GM18868 (cell line): ENCODE measurements around the gene CRHR1.

ENCODE experiments used
- ATAC-seq: cut with Tn5 transposase; IDR thresholded peaks from one replicate; pipeline ENCODE4 v1.9.1; 2021; ENCODE audit warnings: mild to moderate bottlenecking, moderate library complexity; ENCODE audit not compliant: unreplicated experiment

Gene CRHR1

GRCh38 chr17:45758544-45758943 is 25.6 kb upstream of the CRHR1 start:
- no peak for ATAC-seq

GRCh38 chr17:45759761-45760160 is 24.4 kb upstream of the CRHR1 start:
- no peak for ATAC-seq

GRCh38 chr17:45761957-45762565 is 22.1 kb upstream of the CRHR1 start:
- no peak for ATAC-seq

- no peak for ATAC-seq
These were observed 20.9 kb upstream of the CRHR1 start for GRCh38 chr17:45763182-45763581.

- no peak for ATAC-seq
These were observed 19.6 kb upstream of the CRHR1 start for GRCh38 chr17:45764479-45764878.

GRCh38 chr17:45768000-45768399 is 16.1 kb upstream of the CRHR1 start:
- no peak for ATAC-seq

- no peak for ATAC-seq
These were observed 13.4 kb upstream of the CRHR1 start for GRCh38 chr17:45770632-45771270.

- ATAC-seq, result no peak
These were observed 12.7 kb upstream of the CRHR1 start for GRCh38 chr17:45771271-45771959.

GRCh38 chr17:45775148-45775547 is 9.0 kb upstream of the CRHR1 start:
- ATAC-seq, result no peak

GRCh38 chr17:45775576-45776011 is 8.5 kb upstream of the CRHR1 start:
- ATAC-seq, result no peak

GRCh38 chr17:45776896-45777295 is 7.2 kb upstream of the CRHR1 start:
- ATAC-seq, result no peak

- no peak for ATAC-seq
These were observed 6.7 kb upstream of the CRHR1 start for GRCh38 chr17:45777388-45777787.

- no peak for ATAC-seq
These were observed 3.2 kb upstream of the CRHR1 start for GRCh38 chr17:45780921-45781320.

GRCh38 chr17:45782889-45783592 is 1.1 kb upstream of the CRHR1 start:
- no peak for ATAC-seq

GRCh38 chr17:45783593-45784292 is 377 bp upstream of the CRHR1 start:
- ATAC-seq, result no peak

- ATAC-seq, result no peak
These were observed 790 bp downstream of the CRHR1 start for GRCh38 chr17:45784741-45785479.

- no peak for ATAC-seq
These were observed 1.5 kb downstream of the CRHR1 start for GRCh38 chr17:45785480-45786193.

GRCh38 chr17:45786349-45786748 is 2.2 kb downstream of the CRHR1 start:
- ATAC-seq, result no peak

- no peak for ATAC-seq
These were observed 2.9 kb downstream of the CRHR1 start for GRCh38 chr17:45787044-45787443.

- ATAC-seq, result no peak
These were observed 3.5 kb downstream of the CRHR1 start for GRCh38 chr17:45787656-45788055.
